Measurements from ENCODE around the gene RASAL1. TPM values are rescaled to one million over a fixed set of nuclear protein-coding genes. Genes with fewer than 3 reads are reported as not detected.

Gene RASAL1
- total and polyA plus RNA-seq, 9 donors = 0.05 to 5.1 (median 1.1) TPM; not detected in 2

DNA sequence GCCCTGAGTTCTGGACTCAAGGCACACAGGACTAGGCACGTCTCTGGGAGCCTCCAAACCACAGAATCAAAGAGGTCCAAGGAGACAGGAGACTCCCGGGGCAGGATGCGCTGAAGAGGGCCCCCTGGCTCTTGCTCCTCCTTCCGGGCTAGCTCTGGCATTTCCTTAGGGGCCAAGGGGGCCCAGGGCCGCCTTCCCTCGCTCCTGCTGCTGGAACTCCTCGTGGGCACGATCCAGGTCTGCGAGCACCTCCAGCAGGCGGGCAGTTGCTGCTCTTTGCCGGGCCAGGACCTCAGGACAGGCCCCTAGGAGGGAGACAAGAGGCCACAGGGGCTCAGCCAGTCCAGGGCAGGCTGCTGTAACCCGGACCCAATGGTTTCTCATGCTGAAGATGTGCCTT, 35.8 kb downstream of the RASAL1 start:
- no peaks in the 10 kb centered on the region for H3K9me3 ChIP-seq
- no peak for DNase-seq
- no peak overlapping the region for H3K4me3 ChIP-seq
- peaks cover 1% of the 10 kb centered on the region for H3K4me1 ChIP-seq (ENCODE audit: insufficient read depth)
- intact Hi-C loops (cut with DNase I) = no loop called here
- no peak overlapping the region for H3K27ac ChIP-seq
- no peaks in the 10 kb centered on the region for H3K27me3 ChIP-seq
- TF ChIP-seq EP300 (IDR thresholded peaks at IDR 0.05) = no peak
- TF ChIP-seq, protein P1, sequence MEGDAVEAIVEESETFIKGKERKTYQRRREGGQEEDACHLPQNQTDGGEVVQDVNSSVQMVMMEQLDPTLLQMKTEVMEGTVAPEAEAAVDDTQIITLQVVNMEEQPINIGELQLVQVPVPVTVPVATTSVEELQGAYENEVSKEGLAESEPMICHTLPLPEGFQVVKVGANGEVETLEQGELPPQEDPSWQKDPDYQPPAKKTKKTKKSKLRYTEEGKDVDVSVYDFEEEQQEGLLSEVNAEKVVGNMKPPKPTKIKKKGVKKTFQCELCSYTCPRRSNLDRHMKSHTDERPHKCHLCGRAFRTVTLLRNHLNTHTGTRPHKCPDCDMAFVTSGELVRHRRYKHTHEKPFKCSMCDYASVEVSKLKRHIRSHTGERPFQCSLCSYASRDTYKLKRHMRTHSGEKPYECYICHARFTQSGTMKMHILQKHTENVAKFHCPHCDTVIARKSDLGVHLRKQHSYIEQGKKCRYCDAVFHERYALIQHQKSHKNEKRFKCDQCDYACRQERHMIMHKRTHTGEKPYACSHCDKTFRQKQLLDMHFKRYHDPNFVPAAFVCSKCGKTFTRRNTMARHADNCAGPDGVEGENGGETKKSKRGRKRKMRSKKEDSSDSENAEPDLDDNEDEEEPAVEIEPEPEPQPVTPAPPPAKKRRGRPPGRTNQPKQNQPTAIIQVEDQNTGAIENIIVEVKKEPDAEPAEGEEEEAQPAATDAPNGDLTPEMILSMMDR (IDR thresholded peaks at IDR 0.05) = no peak
- no peak for TF ChIP-seq POLR2A (IDR thresholded peaks at IDR 0.05)
- 53 to 58% (median 55%) methylated on average over 10 to 12 of the region's 12 CpGs for WGBS, 3 donors
- no peaks in the 10 kb centered on the region for H3K36me3 ChIP-seq

DNA sequence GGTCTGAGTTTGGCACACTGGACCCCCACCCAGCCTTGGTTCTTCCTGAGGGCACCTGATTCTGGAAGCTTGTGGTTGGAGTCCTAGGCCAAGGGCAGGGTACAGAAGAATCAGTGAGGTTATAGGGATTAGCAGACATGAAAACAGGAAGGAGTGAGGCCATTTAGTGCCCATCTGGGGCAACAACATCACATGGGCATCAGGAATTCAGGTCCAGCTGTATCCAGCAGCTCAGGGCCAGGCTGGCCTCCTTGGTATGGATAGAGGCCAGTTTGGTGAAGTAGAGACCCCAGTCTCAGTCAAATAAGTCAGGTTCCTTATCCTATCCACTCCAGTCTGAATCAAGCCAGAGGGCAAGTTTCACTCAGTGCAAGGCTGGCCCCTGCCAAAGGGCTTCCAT, 36.2 kb downstream of the RASAL1 start:
- DNase-seq = no peak
- Histone ChIP-seq H3K27me3 (no peaks in the 10 kb centered on the region), H3K9me3 (no peaks in the 10 kb centered on the region), H3K27ac (no peak overlapping the region), H3K4me3 (no peak overlapping the region), H3K36me3 (no peaks in the 10 kb centered on the region), H3K4me1 (ENCODE audit: insufficient read depth) (peaks cover 1% of the 10 kb centered on the region)
- TF ChIP-seq EP300 (IDR thresholded peaks at IDR 0.05) (no peak), POLR2A (IDR thresholded peaks at IDR 0.05) (no peak)
- TF ChIP-seq, protein P1 (IDR thresholded peaks at IDR 0.05) = no peak
- intact Hi-C loops (cut with DNase I) = no loop called here

DNA sequence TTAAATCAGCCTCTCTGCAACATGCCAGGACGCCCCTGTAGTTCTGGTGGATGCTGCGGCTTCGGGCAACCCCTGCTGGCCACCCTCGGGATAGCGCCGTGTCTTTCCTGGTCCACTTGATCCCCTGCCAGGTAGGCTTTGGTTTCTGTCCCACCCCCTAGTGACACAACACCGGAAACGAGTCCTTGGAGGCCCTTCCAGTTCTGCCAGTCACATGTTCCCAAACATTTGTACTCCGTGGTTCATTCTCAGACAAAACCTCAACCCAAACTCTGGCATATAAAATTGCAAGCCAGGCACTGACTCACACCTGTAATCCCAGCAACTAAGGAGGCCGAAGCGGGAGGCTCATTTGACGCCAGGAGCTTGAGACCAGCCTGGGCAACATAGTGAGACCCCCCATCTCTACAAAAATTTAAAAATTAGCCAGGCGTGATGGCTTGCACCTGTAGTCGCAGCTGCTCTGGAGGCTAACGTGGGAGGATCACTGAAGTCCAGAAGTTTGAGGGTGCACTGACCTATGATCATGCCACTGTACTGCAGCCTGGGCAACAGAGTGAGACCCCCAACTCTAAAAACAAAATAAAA, 37.0 kb downstream of the RASAL1 start:
- no peak for TF ChIP-seq POLR2A (IDR thresholded peaks at IDR 0.05)
- TF ChIP-seq, protein P1 (IDR thresholded peaks at IDR 0.05) = peak in 2 of 3 donors; percentile 34 to 37
- Histone ChIP-seq H3K4me1 (ENCODE audit: insufficient read depth) (peaks cover 1% of the 10 kb centered on the region), H3K36me3 (no peaks in the 10 kb centered on the region), H3K4me3 (no peak overlapping the region), H3K27ac (no peak overlapping the region), H3K9me3 (no peaks in the 10 kb centered on the region), H3K27me3 (no peaks in the 10 kb centered on the region)
- intact Hi-C loops (cut with DNase I) = no loop called here
- WGBS, 3 donors = 20 to 26% (median 24%) methylated on average over 15 of the region's 15 CpGs
- peak in 4 of 5 donors; percentile 30 to 57 (median 50) for DNase-seq

DNA sequence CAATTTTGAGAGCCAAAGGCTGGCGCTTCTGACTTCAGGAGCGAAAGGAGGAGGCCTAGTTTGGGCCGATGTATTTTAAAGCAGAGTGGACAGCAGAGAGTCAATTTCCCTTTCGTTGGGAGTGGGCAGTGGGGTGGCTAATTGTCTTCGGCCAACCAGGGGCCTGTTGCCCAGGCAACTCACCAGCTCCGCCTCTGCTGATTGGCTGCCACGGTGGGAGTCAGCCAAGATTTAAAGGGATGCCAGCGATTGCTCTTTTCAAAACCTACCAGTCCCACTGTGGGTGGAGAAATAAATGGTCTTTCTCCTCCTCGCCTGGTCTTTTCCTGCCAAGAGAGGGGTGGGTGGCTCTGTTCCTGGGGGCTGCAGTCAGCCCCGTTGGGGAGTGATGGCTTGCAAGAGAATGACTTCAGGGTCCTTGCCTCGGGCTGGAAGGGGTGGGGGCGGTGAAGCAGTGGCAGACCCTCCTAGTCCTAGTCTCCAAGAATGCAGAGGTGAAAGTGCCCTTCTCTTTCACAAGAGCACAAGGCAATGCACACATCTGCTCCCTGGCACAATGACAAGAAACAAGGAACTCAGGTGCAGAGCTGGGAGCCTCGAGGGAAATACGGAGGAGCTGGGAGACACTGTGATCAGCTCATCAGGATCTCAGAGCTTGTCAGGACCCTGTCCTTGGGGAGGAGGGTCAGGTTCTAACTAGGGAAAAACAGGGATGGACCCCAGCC, 37.7 kb downstream of the RASAL1 start:
- Histone ChIP-seq H3K27me3 (no peaks in the 10 kb centered on the region), H3K9me3 (no peaks in the 10 kb centered on the region), H3K27ac (no peak overlapping the region), H3K4me3 (no peak overlapping the region), H3K4me1 (ENCODE audit: insufficient read depth) (peaks cover 1% of the 10 kb centered on the region), H3K36me3 (no peaks in the 10 kb centered on the region)
- intact Hi-C loops (cut with DNase I) = no loop called here
- 27 to 29% (median 28%) methylated on average over 14 of the region's 14 CpGs for WGBS, 3 donors
- no peak for TF ChIP-seq EP300 (IDR thresholded peaks at IDR 0.05)
- TF ChIP-seq, protein P1 (IDR thresholded peaks at IDR 0.05) = no peak
- no peak for TF ChIP-seq POLR2A (IDR thresholded peaks at IDR 0.05)
- DNase-seq = no peak
